Dedifferentiated amniotic fluid mesenchymal stem cell (primary cell): ENCODE measurements around the gene UBASH3B.

ENCODE experiments used
- DNase-seq: peaks from one replicate; pipeline ENCODE4 v3.0.0-alpha.2; 2016; ENCODE audit errors: extremely low spot score

Gene UBASH3B

DNA sequence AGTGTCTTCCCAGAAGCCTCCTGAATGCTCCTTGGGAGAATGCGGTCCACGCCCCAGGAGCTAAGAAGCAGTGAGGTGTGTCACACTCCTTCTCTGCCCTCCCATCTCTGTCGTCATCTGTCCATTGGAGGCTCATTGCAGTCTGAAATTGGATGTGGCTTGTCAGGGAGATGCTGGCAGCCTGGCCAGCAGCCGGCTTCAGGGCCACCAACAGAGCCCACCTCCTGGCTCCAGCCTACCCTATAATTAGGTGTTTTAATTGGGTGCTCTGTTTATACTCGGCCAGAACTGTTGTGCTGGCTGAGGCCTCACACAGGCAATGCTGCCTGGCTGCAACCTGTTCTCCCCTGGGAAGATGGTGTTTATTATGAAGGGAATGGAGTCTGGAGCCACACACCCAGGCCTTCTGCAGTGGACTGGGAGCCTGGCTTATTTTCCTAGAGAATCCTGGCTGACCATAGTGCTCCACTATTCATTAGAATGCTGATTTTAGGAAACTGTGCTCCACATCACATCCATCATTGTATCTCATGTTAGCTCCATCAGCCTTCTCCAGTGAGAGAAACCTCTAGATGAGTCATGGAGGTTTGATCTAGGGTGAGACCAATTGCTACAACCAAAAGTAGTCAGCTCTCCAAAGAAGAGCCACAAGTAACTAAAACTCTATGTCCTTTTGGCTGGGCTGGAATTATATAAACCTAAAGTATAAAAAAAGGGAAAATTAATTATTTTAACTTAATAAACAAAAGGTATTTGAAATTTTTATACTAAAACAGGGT, 96.0 kb downstream of the UBASH3B start:
- DNase-seq, result no peak

DNA sequence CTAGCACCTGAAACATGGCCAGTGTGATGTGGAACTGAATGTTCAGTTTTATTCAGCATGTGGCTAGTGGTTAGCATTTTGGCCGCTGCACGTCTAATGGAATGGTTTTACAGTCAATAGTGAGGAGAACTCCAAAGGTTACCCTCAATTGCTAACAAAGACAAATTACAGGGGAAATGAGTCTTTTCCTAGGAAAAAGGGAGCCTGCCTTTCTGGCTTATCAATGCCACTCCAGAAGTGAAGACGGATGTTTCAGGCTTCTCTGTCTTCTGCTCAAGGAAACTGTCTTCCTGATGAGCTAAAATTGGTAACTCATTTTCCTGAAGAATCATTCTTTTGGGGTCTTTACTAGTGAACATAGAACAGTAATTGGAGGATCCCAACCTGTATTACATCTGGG, 98.5 kb downstream of the UBASH3B start:
- DNase-seq, result no peak

- no peak for DNase-seq
Measured at GRCh38 chr11:122754553-122755322, 99.2 kb downstream of the UBASH3B start.

DNA sequence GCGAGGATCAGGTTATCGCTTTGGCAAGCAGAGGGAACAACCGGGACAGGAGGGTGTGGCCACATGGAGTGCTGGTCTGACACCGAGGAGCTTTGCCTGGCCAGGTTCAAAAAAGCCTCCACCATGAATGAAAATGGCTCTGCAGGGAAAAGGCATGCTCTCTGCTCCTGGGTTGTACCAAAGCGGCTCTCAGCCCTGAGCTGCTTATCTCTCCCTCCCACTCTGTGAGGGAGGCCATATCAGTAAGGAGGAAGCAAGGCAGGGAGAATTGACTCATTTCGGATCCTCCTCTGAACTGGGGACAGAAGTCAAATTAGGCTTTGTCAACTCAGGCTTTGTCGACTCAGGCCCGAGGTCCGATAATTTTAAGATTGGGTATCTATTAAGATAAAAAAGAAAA, 99.9 kb downstream of the UBASH3B start:
- no peak for DNase-seq

GRCh38 chr11:122755941-122756340, 100.4 kb downstream of the UBASH3B start:
- DNase-seq, result no peak

DNA sequence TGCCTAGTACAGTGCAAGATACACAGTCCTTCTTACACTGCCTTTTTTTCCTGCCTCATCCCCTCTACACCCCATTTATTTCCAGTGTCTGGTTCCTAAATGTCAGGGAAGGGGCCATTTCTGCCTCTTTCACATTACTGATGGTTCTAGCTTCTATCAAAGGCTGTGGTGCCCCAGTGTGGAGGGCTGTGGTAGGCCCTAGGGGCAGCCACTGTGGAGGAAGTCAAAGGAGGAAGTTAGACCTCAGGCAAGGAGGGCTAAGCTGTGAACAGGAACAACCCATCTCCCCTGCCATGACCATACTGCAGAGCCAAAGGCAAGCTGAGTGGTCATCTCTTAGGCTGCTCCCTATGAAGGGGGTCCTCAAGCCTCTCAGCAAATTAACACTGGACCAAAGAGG, 100.9 kb downstream of the UBASH3B start:
- no peak for DNase-seq

GRCh38 chr11:122757201-122757600, 101.7 kb downstream of the UBASH3B start:
- DNase-seq, result no peak

- no peak for DNase-seq
Measured at GRCh38 chr11:122758339-122758738, 102.8 kb downstream of the UBASH3B start.

- no peak for DNase-seq
Measured at GRCh38 chr11:122758974-122759373, 103.5 kb downstream of the UBASH3B start.

DNA sequence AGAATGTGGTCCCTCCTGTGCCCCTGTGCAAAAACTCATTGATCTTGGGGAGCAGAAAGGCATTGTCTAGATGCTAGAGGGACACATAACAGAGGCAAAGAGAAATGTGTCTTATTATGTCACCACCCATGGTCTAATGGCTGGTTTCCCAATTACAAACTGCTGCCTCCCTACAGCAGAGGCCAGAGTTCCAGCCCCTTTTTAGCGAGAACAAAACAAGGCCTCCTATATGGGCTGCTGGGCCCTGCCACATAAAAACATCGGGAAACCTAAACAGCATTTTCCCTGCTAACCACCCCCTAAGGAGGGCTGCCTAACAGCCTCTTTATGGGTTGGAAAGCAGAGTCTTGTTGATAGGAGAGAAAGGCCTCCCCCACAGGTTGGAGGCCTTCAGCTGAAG, 107.6 kb downstream of the UBASH3B start:
- no peak for DNase-seq

DNA sequence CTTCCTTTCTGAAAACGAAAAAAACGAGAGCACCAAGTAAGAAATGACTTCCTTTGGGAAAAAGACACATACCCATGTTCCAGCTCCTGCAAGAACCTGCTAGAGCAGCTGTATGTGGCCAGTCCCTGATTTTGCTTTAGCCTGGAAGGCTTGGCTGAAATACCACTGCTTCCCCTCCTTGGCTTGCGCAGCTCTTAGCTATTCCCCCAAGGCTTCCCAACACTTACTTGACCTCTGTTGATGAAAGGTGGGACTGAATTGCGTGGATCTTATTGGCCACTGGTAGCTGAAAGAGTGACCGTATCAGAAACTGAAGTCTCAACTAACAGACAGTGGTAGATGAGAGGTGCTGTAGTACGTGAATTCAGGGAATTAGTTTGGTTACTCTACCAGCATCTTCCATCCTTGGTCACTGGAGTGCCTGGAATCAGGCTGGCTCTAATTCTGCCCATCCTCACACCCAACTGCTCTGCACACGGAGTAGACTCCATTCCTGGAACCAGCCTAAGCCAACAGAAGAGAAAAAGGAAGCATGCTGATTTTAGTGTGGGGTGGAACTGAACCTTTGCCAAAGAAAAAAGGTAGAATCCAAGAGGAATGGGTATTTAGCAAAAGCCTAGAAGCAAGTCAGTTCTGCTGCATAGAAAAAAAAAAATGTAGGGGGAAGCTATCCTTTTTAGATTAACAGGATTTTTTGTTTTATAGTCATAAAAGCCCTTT, 109.0 kb downstream of the UBASH3B start:
- no peak for DNase-seq

DNA sequence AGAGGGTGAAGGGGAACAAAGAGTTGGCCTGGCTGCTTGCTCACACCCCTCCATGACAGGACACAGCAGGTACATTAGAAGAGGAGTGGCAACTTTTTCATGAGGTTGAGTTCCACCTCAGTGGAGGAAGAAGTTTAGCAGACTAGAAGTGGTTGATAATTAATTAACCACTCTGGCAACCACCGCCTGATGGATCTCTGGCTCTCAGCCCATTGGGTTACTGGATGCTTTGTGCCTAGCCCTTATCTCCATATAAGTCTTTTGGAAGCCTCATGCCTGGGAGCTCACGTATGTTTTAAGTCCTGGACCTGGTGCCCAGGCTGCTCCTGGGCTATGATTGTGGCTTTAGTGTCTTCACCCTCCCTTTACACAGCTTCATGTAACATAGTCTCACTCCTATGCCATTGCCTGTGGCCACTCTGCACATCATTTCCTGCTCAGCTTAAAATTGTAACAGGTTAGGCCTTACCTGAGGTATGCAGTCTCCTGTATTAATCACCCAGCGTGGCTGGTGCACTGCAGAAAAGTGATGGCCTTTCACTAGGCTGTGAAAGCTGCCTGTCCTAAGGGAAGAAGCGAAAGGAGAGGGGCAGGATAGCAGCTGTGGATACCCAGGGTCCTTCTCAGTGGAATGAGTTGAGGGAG, 110.1 kb downstream of the UBASH3B start:
- DNase-seq, result no peak

- no peak for DNase-seq
Measured at GRCh38 chr11:122769126-122769780, 113.7 kb downstream of the UBASH3B start.

GRCh38 chr11:122772945-122773344, 117.4 kb downstream of the UBASH3B start:
- no peak for DNase-seq

- no peak for DNase-seq
Measured at GRCh38 chr11:122773781-122774266, 118.3 kb downstream of the UBASH3B start.

DNA sequence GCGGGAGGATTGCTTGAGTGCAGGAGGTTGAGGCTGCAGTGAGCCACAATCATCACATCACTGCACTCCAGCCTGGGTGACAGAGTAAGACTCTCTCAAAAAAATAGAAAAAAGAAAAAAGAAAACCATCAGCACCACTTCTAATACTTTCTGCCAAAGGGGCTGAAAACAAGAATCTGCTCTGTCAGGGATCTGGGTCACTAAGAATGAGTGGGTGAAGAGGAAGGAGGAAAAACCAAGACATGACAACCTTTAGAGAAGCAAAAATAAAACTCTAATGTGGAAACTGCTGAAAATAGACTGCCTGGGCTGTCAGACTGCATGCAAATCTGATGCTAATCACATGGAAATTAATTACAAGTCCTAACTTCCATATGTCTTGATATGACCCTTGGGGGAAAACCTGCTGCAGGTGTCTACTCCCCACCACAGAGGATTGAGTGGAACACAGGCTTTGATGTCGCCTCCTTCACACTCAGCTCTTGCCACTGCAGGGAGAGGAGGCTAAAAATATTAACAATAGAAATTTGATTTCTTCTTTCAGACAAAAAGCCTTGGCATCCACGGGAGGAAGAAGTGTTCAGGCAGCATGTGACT, 120.3 kb downstream of the UBASH3B start:
- DNase-seq, result no peak

GRCh38 chr11:122776546-122776945, 121.0 kb downstream of the UBASH3B start:
- no peak for DNase-seq

DNA sequence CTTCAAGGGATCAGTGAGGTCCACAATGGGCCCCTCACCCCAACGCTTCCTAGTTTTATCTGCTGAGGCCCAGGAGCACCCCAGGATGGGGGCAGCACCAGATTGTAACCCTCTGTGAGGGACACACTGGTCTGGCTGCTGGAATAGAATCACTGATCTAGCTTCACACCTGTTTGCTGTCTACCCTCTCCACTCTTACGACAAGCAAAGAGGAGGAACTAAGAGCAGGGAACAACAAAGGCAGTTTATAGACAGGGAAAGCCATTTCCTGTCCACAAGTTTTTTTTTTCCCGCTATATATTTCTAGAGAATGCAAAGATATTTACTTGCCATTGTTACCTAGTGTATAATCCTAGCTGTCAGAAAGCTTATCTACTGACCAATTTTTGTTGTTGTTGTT, 121.8 kb downstream of the UBASH3B start:
- no peak for DNase-seq

DNA sequence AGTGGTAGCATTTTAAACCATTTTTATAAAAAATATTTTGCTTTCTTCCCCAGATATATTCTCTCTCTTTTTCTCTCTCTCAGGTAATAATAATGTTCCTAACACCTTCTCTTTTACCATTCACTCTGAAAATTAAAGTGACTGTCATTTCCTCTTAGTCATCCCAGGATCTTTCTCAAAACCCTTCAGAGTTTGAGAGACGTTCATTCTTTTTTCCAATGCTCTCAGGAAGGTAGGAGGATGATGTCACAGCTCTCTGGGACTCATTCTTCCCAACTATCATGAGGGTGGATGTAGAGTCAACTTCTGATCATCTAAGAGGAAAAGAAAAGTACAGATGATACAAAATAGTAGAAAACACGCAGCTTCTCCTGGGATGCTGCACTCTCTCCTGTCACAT, 122.6 kb downstream of the UBASH3B start:
- no peak for DNase-seq

GRCh38 chr11:122779047-122779629, 123.6 kb downstream of the UBASH3B start:
- no peak for DNase-seq
